Activated CD4-positive, alpha-beta T cell treated with anti-CD3 and anti-CD28 coated beads, Interleukin-2, Interleukin-6, amounts not matched to agents 100 ng/mL and 50 ng/mL, durations not matched to agents 16 hours and 8 hours (primary cell): ENCODE results near the gene RBM15B.
A peak's percentile ranks its signal among the peaks of the same experiment; 100 is the strongest.
"Not testable (repeated sequence)": the region's sequence is repeated elsewhere in the genome, so short reads cannot be mapped to it uniquely, and the experiment has no call there.

Experiments
- DNase-seq: peaks from one replicate; pipeline ENCODE4 v3.0.0-alpha.2; 2020

The RBM15B gene

GRCh38 chr3:51378726-51379125 is 12.4 kb upstream of the RBM15B start:
- no peak for DNase-seq

GRCh38 chr3:51379301-51379700 is 11.8 kb upstream of the RBM15B start:
- no peak for DNase-seq

GRCh38 chr3:51379746-51380455 is 11.2 kb upstream of the RBM15B start:
- DNase-seq: no peak

GRCh38 chr3:51380601-51381332 is 10.3 kb upstream of the RBM15B start:
- DNase-seq: no peak

GRCh38 chr3:51381333-51381705 is 9.8 kb upstream of the RBM15B start:
- DNase-seq: no peak

- no peak for DNase-seq
These were observed 8.9 kb upstream of the RBM15B start for GRCh38 chr3:51382076-51382745.

- DNase-seq: no peak
These were observed 8.0 kb upstream of the RBM15B start for GRCh38 chr3:51382947-51383578.

GRCh38 chr3:51384055-51384725 is 6.9 kb upstream of the RBM15B start:
- DNase-seq: peak; percentile 41

- peak; percentile 99 for DNase-seq
These were observed 6.2 kb upstream of the RBM15B start, which contains the start of gene MANF for GRCh38 chr3:51384726-51385473. MANF (plus strand) TSS chr3:51385291; CDS start chr3:51385343, 52 bp downstream.

GRCh38 chr3:51385621-51386091 is 5.4 kb upstream of the RBM15B start:
- no peak for DNase-seq

- no peak for DNase-seq
These were observed 4.8 kb upstream of the RBM15B start for GRCh38 chr3:51386159-51386851.

- no peak for DNase-seq
These were observed 4.2 kb upstream of the RBM15B start for GRCh38 chr3:51386852-51387229.

GRCh38 chr3:51387281-51387680 is 3.8 kb upstream of the RBM15B start:
- not testable (repeated sequence) for DNase-seq

GRCh38 chr3:51388286-51389029 is 2.6 kb upstream of the RBM15B start:
- no peak for DNase-seq

- DNase-seq: peak; percentile 67
These were observed 1.5 kb upstream of the RBM15B start for GRCh38 chr3:51389423-51390183.

GRCh38 chr3:51390246-51391074 is 625 bp upstream of the RBM15B start:
- no peak for DNase-seq

- DNase-seq: peak; percentile 58
These were observed 675 bp downstream of the RBM15B start for GRCh38 chr3:51391566-51392354.
